Stomach (tissue), 4 donors: ENCODE measurements around the gene GABRR2.

Experiments used
- POLR2A ChIP-seq, 4 donors: fragments of 450-650 bp; IDR thresholded peaks; one replicate each; pipeline ENCODE4 v1.6.1; 2016; ENCODE audit warnings: antibody characterized with exemption in 4 of 4, control low read depth in 2 of 4, mild to moderate bottlenecking in 1 of 4, moderate library complexity in 1 of 4
- TF ChIP-seq, protein P1 (sequence below), 7 experiments: fragments of 450-650 bp in 4 of 7; fragments of 200-600 bp in 3 of 7; sonication (generic) in 3 of 7; IDR thresholded peaks; one replicate each; pipeline ENCODE4 v1.5.1; 2016 to 2019; ENCODE audit warnings: antibody characterized with exemption in 7 of 7, control low read depth in 2 of 7, mild to moderate bottlenecking in 1 of 7

DNA sequence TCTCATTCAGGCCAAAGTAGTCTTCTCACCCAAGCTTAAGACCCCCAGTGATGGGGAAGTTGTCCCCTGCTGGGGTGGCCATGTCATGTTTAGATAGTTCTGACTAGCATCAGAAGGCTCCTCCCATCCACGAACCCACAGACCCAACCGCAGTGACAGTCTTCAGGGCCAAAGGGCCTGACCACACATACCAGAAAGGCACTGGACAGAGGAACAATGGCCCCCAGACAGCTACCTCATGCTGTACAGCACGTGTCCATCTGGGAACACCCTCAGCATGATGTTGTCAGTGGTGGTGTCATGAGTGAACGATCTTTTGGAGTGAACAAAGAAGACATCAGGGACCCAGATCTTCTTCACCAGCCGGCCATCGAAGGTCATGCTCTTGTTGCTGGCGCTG, 46.3 kb downstream of the GABRR2 start:
- TF ChIP-seq, protein P1, sequence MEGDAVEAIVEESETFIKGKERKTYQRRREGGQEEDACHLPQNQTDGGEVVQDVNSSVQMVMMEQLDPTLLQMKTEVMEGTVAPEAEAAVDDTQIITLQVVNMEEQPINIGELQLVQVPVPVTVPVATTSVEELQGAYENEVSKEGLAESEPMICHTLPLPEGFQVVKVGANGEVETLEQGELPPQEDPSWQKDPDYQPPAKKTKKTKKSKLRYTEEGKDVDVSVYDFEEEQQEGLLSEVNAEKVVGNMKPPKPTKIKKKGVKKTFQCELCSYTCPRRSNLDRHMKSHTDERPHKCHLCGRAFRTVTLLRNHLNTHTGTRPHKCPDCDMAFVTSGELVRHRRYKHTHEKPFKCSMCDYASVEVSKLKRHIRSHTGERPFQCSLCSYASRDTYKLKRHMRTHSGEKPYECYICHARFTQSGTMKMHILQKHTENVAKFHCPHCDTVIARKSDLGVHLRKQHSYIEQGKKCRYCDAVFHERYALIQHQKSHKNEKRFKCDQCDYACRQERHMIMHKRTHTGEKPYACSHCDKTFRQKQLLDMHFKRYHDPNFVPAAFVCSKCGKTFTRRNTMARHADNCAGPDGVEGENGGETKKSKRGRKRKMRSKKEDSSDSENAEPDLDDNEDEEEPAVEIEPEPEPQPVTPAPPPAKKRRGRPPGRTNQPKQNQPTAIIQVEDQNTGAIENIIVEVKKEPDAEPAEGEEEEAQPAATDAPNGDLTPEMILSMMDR (IDR thresholded peaks at IDR 0.05) = no peak
- no peak for TF ChIP-seq POLR2A (IDR thresholded peaks at IDR 0.05)
